SH-SY5Y (cell line): ENCODE measurements around the gene NRN1L.

Experiments used
- GATA2 ChIP-seq: IDR thresholded peaks from 2 replicates; pipeline ENCODE4 v1.6.1; 2011; ENCODE audit warnings: mild to moderate bottlenecking, low read depth, low read length
- GATA3 ChIP-seq: IDR thresholded peaks from 2 replicates; pipeline ENCODE4 v1.6.1; 2011; ENCODE audit warnings: low read depth, mild to moderate bottlenecking, low read length, moderate library complexity

DNA sequence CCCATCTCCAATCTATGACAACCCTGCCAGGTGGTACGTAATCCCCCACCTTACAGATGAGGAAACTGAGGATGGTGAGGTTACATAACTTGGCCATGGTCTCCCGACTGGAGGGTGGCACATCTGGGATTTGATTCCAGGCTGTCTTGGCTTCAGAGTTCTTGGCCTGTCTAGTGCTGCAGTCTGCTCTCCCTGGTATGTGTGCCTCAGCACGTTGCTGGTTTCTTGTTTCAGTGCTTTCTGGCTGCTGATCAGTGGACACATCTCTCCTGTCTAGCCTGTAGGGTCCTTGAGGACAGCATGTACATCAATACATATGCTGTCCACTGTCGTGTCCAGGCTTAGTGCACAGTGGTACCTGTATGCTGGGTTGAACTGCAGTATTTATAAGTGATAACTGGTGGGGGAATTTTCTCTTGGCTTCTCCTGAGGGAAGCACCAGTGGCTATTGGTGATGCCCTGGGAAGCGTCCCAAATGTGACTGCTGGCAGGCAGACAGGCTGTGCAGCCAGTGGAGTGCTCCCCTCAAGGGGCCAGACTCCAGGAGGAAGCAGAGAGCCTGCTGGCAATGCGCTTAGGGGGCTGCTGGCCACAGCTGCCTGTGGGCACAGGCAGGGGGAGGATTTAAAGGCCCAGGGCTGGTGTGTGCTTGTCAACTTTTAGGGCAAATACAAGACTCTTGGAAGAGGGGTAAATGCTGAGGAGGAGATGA, 32.6 kb downstream of the NRN1L start:
- no peak for TF ChIP-seq GATA3
- no peak for TF ChIP-seq GATA2
